Measurements from ENCODE around the gene PIGS.

Gene PIGS

DNA sequence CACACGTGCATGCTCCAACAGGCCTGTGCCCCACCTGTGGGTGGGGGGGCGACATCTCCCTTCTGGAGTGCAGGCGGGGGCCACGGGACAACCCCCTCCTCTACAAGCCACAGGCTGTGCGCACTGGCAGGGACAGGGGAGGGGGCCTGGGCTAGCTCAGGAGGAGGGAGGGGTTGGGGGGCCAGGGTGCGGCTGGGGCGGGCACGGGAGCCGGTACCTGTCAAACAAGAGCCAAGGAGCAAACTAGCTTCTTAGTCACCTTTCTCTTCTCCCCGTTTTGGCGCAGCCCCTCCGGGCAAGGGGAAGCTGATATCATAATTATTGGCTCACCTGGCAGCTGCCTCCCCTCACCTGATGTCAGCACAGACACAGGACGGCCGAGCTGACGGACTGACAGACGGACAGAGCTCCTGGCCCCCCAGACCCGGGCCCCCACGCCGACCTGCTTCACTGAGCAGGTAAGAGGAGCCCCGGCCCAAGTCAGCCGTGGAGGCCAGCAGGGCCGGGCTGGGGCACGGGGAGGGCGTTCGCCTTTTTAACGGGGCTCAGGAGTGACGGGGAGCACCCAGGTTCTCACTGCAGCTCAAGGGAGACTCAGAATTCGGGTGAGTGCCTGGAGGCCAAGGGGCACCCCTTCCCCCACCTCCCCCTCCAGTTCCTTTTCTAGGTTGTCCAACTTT is 65.2 kb downstream of the PIGS start, which contains the start of gene FOXN1:
FOXN1 (plus strand) TSS at position 363 of the 680 bp plus-strand sequence. CDS start 17,622 bp downstream, outside the sequence.
- no peak for DNase-seq

DNA sequence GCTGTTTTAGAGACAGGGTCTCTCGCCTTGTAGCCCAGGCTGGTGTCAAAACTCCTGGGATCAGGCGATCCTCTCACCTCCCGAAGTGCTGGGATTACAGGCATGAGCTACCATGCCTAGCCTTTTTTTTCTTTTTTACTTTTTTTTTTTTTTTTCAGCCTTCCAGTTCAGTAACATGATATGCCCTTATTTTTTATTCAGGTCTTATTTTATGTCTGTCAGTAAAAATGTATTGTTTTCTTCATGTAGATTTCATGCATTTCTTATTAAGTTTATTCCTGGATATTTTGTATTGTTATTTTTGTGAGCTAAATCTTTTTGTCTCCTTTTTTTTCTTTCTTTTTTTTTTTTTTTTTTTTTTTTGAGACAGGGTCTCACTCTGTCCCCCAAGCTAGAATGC is 67.9 kb downstream of the PIGS start:
- DNase-seq: no peak

Data from NCI-H226 (cell line).